Activated CD4-positive, alpha-beta T cell treated with anti-CD3 and anti-CD28 coated beads for 36 hours (primary cell): Measurements from ENCODE around the gene NFATC1. TPM values are rescaled to one million over a fixed set of nuclear protein-coding genes. Genes with fewer than 3 reads are reported as not detected.

Experiments
- ATAC-seq: fragments of 200-7000 bp; cut with Tn5 transposase; one replicate; pipeline ENCODE4 v1.10.0; 2021; ENCODE audit warnings: mild to moderate bottlenecking, moderate library complexity
- CTCF ChIA-PET: fragments of 350-600 bp; sonication (Branson Sonifier 250); formaldehyde crosslinking; loops from one replicate; lab custom pipeline; 2021; ENCODE audit warnings: antibody characterized with exemption; lab: Charles Lee
- POLR2A ChIA-PET: fragments of 350-600 bp; sonication (Branson Sonifier 250); formaldehyde crosslinking; loops from one replicate; lab custom pipeline; 2021; ENCODE audit warnings: antibody characterized with exemption, inconsistent platforms; lab: Charles Lee
- DNase-seq: peaks from one replicate; pipeline ENCODE4 v3.0.0-alpha.2; 2020
- H3K27ac Mint-ChIP-seq: one replicate; pipeline ENCODE4 v1.8.0; 2021; ENCODE audit warnings: mixed read lengths
- H3K27me3 Mint-ChIP-seq: one replicate; pipeline ENCODE4 v1.8.0; 2021; ENCODE audit warnings: mixed read lengths
- H3K36me3 Mint-ChIP-seq: one replicate; pipeline ENCODE4 v1.8.0; 2021; ENCODE audit warnings: low read depth, mixed read lengths
- H3K4me1 Mint-ChIP-seq: one replicate; pipeline ENCODE4 v1.8.0; 2021; ENCODE audit warnings: mixed read lengths
- H3K4me3 Mint-ChIP-seq: one replicate; pipeline ENCODE4 v1.8.0; 2021; ENCODE audit warnings: mild to moderate bottlenecking, moderate library complexity, mixed read lengths
- H3K9me3 Mint-ChIP-seq: one replicate; pipeline ENCODE4 v1.8.0; 2021; ENCODE audit warnings: low read depth, mixed read lengths
- intact Hi-C, 2 experiments: fragments of 100-400 bp; cut with DNase I in 1 of 2; cut with micrococcal nuclease in 1 of 2; formaldehyde crosslinking; loops; one replicate each; pipeline versions ENCODE4 v1.14.2 to v1.15.1; 2022 to 2024; cut with DNase I, micrococcal nuclease
- total RNA-seq, 2 experiments: library from RNA; stranded (reverse); gene quantifications; one replicate each; pipeline ENCODE4 v1.2.3, GENCODE V29; 2021

NFATC1 gene
- total RNA-seq, 2 experiments from 2014 or later, result 96.0 to 104 TPM

DNA sequence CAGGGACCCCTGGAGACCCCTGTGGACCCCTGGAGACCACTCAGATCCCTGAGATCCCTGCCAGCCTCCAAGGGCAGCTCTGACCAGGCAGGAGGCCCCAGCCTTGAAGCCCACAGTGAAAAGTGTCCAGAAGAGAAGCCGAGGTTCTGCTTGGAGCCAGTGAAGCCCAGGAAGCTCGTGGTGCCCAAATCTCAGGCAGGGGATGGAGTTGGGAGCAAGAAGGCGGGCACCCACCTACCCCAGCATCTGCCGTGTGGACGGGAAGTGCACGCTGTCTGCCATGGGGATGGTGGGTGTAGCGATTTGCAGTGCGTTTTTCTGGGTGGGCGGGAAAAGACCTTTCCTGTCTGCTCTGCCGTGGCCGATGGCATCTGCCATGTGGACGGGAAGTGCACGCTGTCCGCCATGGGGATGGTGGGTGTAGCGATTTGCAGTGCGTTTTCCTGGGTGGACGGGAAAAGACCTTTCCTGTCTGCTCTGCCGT, 163.2 kb downstream of the NFATC1 start:
- ChIA-PET CTCF (no interaction called here), POLR2A (no interaction called here)
- no peak overlapping the region for H3K4me3 Mint-ChIP-seq

GRCh38 chr18:79559436-79559835, 163.7 kb downstream of the NFATC1 start:
- Mint-ChIP-seq H3K36me3 (no peaks in the 10 kb centered on the region), H3K27me3 (no peaks in the 10 kb centered on the region), H3K4me3 (no peak overlapping the region), H3K4me1 (no peaks in the 10 kb centered on the region), H3K9me3 (no peaks in the 10 kb centered on the region), H3K27ac (no peak overlapping the region)
- ChIA-PET POLR2A (no interaction called here), CTCF (interaction anchor here (0.5 kb wide), 1 partner anchor 179 kb away, joined by 3 read pairs; no protein-coding TSS in a partner anchor)
- intact Hi-C loops, result no loop called here
- ATAC-seq, result no peak
- DNase-seq, result no peak

More for the DNA sequence above, 163.2 kb downstream of the NFATC1 start:
- intact Hi-C loops, result no loop called here
- Mint-ChIP-seq H3K27me3 (no peaks in the 10 kb centered on the region), H3K9me3 (no peaks in the 10 kb centered on the region), H3K36me3 (no peaks in the 10 kb centered on the region), H3K27ac (no peak overlapping the region), H3K4me1 (no peaks in the 10 kb centered on the region)
- ATAC-seq (no peak), DNase-seq (no peak)

DNA sequence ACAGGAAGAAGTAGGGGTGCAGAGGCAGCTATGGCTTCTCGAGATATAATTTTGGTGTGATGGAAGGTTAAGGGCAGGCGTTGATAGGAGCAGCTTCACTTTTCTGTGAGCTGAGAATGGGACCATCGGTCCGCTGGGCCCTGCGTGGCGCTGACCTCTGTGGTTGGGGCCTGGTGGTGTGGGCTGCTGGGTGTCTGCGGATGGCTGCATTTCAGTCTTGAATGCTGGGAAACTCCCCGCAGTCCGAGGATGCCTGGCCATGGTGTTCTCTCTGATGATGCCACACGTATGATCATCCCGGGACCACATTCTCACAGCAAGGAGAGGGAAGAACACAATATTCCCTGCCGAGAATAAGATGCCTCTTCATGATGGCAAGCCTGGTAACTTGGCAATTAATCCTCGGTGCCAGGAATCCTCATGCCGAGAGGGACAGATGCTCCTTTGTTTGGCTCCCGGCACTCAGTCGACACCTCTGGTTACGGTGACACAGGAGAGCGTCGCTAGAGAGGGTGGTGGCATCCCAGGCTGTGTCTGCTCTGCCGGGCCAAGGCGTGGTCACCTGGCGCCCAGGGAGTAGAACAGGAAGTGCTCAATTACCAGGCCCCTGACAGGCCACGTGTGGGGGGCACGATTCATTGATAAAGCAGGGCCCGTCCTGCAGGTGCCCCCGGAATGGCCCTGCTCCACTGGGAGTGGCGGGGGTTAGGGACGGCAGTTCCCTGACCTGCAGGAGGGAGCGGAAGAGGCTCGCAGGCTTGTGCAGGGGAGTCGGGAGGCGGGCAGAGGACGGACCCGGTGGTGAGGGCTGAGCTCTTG, 164.5 kb downstream of the NFATC1 start:
- DNase-seq, result no peak
- Mint-ChIP-seq H3K4me1 (no peaks in the 10 kb centered on the region), H3K9me3 (no peaks in the 10 kb centered on the region), H3K4me3 (no peak overlapping the region), H3K36me3 (no peaks in the 10 kb centered on the region), H3K27me3 (no peaks in the 10 kb centered on the region), H3K27ac (no peak overlapping the region)
- intact Hi-C loops, result no loop called here
- ChIA-PET CTCF (interaction anchor here (0.5 kb wide), 1 partner anchor 179 kb away, joined by 3 read pairs; no protein-coding TSS in a partner anchor), POLR2A (no interaction called here)
- ATAC-seq, result no peak

DNA sequence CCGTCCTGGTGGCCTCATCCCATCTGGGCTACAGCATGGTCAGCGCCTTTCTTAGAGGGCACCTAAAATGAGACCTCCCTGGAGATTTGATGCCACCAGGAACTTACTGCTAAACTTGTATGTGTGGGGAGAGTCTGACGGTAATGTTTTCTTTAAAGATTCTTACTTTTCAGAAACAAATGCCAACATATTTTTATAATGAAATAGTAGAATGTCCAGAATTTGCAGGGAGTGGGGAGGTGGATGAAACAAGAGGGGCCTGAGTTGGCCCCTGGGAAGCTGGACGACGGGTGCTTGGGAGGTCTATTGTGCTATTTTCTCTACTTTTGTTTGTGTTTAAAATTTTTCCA, 165.1 kb downstream of the NFATC1 start:
- DNase-seq (no peak), ATAC-seq (no peak)
- intact Hi-C loops, result no loop called here
- Mint-ChIP-seq H3K9me3 (no peaks in the 10 kb centered on the region), H3K4me1 (no peaks in the 10 kb centered on the region), H3K4me3 (no peak overlapping the region), H3K27ac (no peak overlapping the region), H3K27me3 (no peaks in the 10 kb centered on the region), H3K36me3 (no peaks in the 10 kb centered on the region)
- POLR2A ChIA-PET, result no interaction called here
- CTCF ChIA-PET, result no interaction called here

- H3K4me3 Mint-ChIP-seq, result no peak overlapping the region
Observed at GRCh38 chr18:79563949-79564348, 168.2 kb downstream of the NFATC1 start.

GRCh38 chr18:79564441-79564840, 168.7 kb downstream of the NFATC1 start:
- intact Hi-C loops, result no loop called here
- Mint-ChIP-seq H3K9me3 (no peaks in the 10 kb centered on the region), H3K27ac (no peak overlapping the region), H3K36me3 (no peaks in the 10 kb centered on the region), H3K27me3 (no peaks in the 10 kb centered on the region), H3K4me3 (no peak overlapping the region), H3K4me1 (no peaks in the 10 kb centered on the region)
- ChIA-PET CTCF (no interaction called here), POLR2A (no interaction called here)
- DNase-seq, result no peak
- ATAC-seq, result no peak

More at GRCh38 chr18:79563949-79564348, 168.2 kb downstream of the NFATC1 start:
- ChIA-PET POLR2A (no interaction called here), CTCF (no interaction called here)
- H3K36me3 Mint-ChIP-seq, result no peaks in the 10 kb centered on the region
- H3K27me3 Mint-ChIP-seq, result no peaks in the 10 kb centered on the region
- no peaks in the 10 kb centered on the region for H3K4me1 Mint-ChIP-seq
- intact Hi-C loops, result no loop called here
- H3K27ac Mint-ChIP-seq, result no peak overlapping the region
- no peak for ATAC-seq
- no peaks in the 10 kb centered on the region for H3K9me3 Mint-ChIP-seq
- no peak for DNase-seq

GRCh38 chr18:79566771-79567431, 171.2 kb downstream of the NFATC1 start:
- no peak overlapping the region for H3K27ac Mint-ChIP-seq
- CTCF ChIA-PET, result no interaction called here
- intact Hi-C loops, result no loop called here
- no peaks in the 10 kb centered on the region for H3K27me3 Mint-ChIP-seq
- POLR2A ChIA-PET, result no interaction called here
- no peak overlapping the region for H3K4me3 Mint-ChIP-seq
- H3K4me1 Mint-ChIP-seq, result peaks cover 8% of the 10 kb centered on the region
- no peaks in the 10 kb centered on the region for H3K9me3 Mint-ChIP-seq
- DNase-seq (no peak), ATAC-seq (no peak)
- H3K36me3 Mint-ChIP-seq, result no peaks in the 10 kb centered on the region

DNA sequence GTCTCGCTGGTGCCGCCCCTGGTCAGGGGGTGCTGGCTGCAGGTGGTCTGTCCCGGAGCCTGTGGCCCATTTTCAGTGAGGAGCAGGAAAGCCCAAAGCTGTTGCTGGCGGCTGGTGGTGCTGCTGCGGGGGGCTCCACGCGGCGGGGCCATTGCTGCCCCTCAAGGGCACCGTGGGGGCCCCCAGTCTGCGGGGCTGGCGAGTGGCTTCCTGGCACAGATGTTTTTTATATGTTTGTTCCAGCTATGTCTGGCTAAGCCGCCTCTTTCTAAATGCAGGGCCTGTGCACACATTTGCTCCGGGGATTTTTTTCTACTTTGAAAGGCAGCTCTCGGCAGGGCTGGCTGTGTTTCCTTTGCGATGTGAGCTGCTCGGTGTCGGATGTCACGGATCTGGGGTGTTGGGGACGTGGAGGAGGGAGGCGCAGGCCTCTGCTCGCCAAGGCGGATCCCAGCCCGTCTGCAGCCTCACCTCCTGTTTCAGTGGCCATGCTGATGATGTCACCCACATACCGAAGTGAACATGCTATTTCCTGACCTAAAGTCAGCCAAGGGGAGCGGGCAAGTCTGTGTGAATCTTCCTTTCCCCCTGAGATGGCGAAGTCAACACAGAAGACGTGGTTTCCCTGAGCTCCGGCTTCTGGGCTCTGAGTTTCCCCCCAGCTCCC, 171.9 kb downstream of the NFATC1 start:
- H3K4me3 Mint-ChIP-seq, result no peak overlapping the region
- H3K36me3 Mint-ChIP-seq, result peaks cover 2% of the 10 kb centered on the region
- ChIA-PET CTCF (interaction anchor here (0.6 to 0.7 kb wide), 2 partner anchors 15 to 421 kb away, joined by 3 to 5 read pairs; no protein-coding TSS in a partner anchor), POLR2A (no interaction called here)
- intact Hi-C loops, result no loop called here
- peaks cover 8% of the 10 kb centered on the region for H3K4me1 Mint-ChIP-seq
- H3K27ac Mint-ChIP-seq, result no peak overlapping the region
- peaks cover 2% of the 10 kb centered on the region for H3K9me3 Mint-ChIP-seq
- H3K27me3 Mint-ChIP-seq, result no peaks in the 10 kb centered on the region
- no peak for DNase-seq
- ATAC-seq, result no peak

- H3K4me1 Mint-ChIP-seq, result peaks cover 8% of the 10 kb centered on the region
- ATAC-seq, result no peak
- H3K36me3 Mint-ChIP-seq, result peaks cover 6% of the 10 kb centered on the region
- ChIA-PET CTCF (interaction anchor here (0.6 to 0.7 kb wide), 2 partner anchors 14 to 420 kb away, joined by 3 to 5 read pairs; no protein-coding TSS in a partner anchor), POLR2A (no interaction called here)
- intact Hi-C loops, result no loop called here
- H3K27me3 Mint-ChIP-seq, result no peaks in the 10 kb centered on the region
- no peak overlapping the region for H3K27ac Mint-ChIP-seq
- no peak overlapping the region for H3K4me3 Mint-ChIP-seq
- DNase-seq, result no peak
- H3K9me3 Mint-ChIP-seq, result peaks cover 9% of the 10 kb centered on the region
Observed at GRCh38 chr18:79568543-79569205, 172.9 kb downstream of the NFATC1 start.

DNA sequence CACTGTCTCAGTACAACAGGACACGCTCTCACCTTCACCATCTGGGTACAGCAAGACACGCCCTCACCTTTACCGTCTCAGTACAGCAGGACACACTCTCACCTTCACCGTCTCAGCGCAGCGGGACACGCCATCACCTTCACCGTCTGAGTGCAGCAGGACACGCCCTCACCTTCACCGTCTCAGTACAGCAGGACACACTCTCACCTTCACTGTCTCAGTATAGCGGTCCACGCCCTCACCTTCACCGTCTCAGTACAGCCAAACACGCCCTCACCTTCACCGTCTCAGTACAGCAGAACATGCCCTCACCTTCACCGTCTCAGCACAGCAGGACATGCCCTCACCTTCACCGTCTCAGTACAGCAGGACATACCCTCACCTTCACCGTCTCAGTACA, 174.0 kb downstream of the NFATC1 start:
- ATAC-seq, result no peak
- intact Hi-C loops, result no loop called here
- peaks cover 6% of the 10 kb centered on the region for H3K36me3 Mint-ChIP-seq
- no peaks in the 10 kb centered on the region for H3K27me3 Mint-ChIP-seq
- peaks cover 9% of the 10 kb centered on the region for H3K9me3 Mint-ChIP-seq
- peaks cover 9% of the 10 kb centered on the region for H3K4me1 Mint-ChIP-seq
- H3K27ac Mint-ChIP-seq, result no peak overlapping the region
- POLR2A ChIA-PET, result no interaction called here
- CTCF ChIA-PET, result no interaction called here
- H3K4me3 Mint-ChIP-seq, result no peak overlapping the region
- DNase-seq, result no peak
